ENCODE results near the gene POLR2J2.
"Not testable (repeated sequence)": the region's sequence is repeated elsewhere in the genome, so short reads cannot be mapped to it uniquely, and the experiment has no call there.

DNA sequence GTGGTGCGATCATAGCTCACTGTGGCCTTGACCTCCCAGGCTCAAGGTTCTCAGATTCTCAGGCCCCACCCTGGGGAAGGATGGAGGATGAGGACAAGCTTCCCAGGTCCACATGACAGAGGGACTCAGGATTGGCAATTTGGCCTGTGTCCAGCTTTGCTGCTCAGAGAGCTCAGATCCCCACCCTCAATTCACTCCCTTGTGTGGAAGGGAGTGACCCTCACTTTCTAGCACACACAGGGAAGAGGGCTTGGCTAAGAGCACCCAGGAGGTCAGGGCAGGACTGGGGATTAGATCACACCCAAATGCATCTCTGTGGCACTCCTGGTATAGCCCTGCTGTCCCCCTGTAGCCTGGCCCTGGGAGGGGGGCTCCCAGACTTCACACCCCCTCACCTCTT lies 28.1 kb downstream of the POLR2J2 start:
- TF ChIP-seq, protein P1, sequence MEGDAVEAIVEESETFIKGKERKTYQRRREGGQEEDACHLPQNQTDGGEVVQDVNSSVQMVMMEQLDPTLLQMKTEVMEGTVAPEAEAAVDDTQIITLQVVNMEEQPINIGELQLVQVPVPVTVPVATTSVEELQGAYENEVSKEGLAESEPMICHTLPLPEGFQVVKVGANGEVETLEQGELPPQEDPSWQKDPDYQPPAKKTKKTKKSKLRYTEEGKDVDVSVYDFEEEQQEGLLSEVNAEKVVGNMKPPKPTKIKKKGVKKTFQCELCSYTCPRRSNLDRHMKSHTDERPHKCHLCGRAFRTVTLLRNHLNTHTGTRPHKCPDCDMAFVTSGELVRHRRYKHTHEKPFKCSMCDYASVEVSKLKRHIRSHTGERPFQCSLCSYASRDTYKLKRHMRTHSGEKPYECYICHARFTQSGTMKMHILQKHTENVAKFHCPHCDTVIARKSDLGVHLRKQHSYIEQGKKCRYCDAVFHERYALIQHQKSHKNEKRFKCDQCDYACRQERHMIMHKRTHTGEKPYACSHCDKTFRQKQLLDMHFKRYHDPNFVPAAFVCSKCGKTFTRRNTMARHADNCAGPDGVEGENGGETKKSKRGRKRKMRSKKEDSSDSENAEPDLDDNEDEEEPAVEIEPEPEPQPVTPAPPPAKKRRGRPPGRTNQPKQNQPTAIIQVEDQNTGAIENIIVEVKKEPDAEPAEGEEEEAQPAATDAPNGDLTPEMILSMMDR (IDR thresholded peaks at IDR 0.05) = not testable (repeated sequence)
- TF ChIP-seq POLR2A, EP300 (IDR thresholded peaks at IDR 0.05): not testable (repeated sequence)

Measured in tibial nerve (tissue), 4 donors.